ENCODE measurements around the gene BCAN.

Gene BCAN

DNA sequence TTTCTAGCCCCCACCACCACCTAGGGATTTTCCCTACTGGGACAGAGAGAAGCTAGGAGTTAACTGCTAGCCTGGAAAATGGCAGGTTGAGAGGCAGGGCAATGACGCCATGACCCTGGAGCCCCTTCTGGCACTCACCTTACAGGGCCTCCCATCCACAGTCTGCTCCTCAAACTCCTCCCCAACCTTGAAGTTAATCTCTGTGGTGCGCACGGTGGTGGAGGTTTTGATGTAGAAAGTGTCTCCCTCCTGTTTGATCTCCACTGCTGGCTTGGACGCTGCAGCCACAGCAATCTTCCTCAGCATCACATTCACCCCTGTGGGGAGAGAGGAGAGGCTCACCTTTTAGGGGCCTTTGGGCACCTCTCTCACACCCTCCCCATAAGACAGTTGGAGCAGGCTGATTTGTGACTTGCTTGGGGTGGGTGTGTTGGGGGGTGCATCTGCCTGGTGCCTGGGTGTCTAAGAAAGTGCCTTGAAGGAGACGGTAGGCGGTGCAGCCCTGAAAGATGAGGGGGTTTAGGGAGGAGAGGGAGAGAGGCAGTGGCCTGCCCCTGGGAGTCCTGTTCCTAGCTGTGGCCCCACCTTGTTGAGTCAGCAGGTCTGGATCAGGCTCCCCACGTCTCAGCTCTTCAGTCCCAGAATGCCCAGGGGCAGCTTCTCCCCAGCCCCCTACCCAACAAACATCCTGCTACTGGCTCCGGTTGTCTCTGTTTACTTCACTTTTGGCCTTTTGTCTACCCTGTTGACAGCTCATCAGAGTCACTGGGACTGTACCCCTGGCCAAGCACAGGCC is 59.0 kb downstream of the BCAN start:
- peak; percentile 55 for DNase-seq (ENCODE audit: low spot score)

DNA sequence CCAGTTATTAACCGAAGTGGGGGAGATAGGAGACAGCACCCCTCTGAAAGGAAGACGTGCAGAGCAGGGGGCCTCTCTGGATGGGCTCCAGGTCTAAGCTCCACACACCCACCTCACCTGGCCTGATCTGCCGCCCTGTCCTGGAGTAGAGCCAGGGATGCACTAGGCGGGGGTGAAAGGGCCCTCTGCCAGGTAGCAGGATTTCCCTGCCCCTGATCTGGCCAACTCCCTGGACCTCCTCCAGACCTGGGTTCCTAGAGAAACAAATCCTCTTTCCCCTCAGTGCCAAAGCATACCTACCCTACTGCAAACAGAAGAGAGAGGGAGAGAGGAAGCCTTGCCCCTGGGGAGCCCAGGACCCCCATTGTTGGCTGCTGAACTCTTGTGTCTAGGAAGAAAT is 61.4 kb downstream of the BCAN start:
- DNase-seq (ENCODE audit: low spot score), result no peak

DNA sequence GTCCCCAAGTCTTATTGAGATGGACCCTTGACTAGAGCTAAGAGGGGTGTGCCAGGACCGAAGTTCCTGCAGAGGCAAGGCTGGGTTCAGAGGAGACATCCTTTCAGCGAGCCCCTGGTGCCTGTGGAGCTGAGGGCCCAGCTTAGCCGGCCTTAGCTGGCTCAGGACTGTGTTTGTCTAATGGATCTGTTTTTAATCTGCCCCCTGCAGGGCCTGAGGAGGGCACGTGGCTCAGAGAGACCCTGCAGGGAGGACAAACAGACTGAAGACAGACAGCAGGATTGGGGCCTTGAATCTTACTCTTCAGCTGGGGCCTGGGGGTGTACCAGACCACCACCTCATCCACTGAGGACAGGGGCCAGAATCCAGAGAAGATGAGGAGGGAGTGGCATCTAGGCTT is 61.8 kb downstream of the BCAN start:
- no peak for DNase-seq (ENCODE audit: low spot score)

DNA sequence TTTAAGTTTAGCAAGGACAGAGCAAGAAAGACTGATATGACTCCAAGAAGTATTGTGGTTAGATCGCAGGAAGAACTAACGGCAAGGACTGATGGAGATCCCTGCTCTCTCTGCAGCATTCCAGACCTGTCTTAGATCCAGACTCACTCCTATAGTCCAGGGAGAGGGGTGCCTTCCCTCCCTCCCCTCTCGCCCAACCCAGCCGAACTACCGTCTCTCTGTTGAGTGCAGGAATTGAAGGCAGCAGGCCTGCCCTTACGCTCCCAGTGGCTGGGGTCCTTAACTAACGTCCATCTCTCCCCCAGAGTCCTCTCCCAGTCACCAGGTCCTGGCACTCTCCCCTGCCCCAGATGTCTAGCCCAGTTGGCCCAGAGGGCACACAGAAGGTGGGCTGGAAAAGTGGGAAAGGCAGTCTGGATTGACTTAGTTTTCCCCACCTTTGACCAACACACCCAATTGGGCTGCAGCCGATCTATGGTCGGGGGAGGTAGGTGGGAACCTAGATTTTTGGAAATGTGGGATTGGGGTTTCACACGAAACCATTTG is 62.3 kb downstream of the BCAN start:
- no peak for DNase-seq (ENCODE audit: low spot score)

DNA sequence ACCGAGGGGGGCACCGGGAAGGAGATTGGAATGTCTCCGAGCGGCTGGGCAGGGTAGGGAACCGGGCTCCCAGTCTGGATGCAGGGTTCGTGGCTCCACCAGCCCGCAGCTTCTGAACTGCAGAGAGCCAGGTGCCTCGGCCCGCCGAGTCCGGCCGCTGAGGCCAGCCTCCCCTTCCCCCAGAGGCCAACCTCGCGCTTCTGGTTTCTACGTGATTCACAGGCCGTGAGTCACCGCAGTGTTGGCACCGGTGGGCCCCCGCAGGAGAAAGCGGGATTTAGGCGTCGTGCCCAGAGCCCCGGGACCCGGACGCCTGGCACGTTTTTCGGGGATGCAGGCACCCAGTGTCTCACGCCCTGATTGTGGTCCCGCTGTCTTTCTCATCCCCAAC is 63.0 kb downstream of the BCAN start:
- no peak for DNase-seq (ENCODE audit: low spot score)

DNA sequence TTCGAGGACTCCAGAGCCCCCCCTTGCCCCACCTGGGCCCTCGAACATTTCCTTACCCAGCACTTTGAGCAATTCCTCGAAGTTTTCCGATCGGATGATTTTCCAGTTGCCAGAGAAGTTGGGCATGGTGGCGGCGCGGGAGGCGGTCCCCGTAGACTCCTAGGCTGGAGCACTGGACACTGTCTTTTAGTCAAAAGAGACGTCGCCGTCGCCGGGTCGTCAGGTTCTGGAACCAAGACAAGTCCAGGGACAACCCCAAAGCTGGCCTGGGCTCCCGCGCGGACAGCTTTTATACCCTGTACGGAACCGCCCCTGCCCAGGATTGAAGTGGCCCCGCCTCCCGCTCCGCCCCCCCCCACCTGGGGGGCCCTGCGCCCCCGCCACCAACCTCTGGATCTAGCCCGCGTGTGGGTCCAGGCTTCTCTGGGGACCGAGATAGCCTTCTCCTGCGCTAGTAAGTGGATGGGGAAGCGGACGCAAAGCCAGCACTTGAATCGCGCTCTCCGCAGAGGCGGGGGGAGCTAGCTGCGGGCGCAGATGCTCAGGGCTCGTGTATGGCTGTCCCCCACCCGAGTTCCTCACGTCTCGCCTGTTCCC is 63.5 kb downstream of the BCAN start, which contains the start of gene CRABP2:
Gene CRABP2 (minus strand): TSS at position 263 of the 597 bp plus-strand sequence. CDS start 137 bp downstream, at position 126.
- peak; percentile 86 for DNase-seq (ENCODE audit: low spot score)

DNA sequence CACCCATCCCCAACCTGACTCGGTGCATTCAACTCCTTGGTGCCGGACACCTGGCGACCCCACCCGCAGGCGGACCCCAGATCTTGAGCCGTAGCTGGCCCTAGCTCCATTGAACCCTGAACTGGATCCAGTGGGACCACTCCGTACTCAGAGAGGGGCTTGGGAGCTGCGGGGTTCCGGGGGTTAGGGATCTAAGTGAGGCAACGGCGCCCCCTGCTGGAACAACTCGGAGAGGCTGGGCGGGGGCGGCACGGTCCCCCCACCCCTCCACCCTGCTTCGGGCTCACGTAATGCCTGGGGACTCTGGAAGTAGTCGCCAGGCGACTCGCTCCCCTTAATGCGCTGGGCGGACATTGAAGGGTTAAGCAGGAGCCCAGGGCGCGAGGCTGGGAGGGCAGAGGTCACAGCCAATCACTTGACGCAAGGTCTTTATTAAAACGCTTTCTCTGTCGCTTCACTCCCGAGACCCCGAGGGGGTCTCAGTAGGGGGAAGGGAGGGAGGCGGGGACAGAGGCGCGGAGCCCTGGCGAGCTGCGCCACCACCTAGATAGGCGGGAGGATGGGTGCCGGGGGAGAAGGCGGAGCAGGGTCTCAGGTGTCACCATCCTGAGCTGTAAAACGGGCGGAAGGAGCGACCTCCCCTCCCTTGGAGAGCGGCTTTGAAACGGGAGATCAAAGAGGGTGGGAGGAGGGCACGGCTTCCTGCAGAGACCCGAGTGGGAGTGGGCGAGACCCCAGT is 64.2 kb downstream of the BCAN start:
- peak; percentile 92 for DNase-seq (ENCODE audit: low spot score)

DNA sequence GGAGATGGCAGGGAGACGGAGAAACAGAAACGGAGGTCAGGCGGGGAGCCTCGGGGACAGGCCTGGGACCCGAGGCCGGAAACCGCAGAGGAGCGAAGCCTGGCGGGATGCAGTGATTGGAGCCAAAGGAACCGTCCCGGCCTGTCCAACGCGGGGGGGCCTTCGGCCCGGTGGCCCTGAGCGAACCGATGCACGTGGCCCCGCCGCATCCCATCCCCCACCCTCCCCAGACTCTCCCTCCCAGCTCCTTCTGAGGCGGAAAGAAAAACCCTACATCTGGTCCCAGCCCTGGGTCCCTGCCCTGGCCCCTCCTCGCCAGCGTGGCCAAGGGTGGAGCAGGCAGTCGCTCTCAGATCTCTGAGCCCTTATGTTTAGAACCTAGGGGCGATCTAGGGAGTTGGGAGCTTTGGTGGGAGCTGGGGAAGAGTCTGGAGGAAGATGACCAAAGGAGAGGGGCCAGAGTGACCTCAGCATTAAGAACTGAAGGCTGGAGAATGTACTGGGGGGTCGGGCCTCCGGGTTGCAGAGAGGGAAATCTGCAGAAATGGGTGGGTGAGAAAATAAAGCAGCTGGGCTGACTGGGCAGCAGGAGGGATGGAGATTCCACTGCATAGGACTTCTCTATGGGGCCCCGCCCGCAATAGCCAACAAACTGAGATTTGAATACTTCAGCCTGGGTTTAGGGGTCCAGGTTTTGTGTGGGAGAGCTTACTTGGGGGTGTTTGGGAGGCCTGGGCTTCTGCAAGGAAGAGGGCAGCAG is 64.9 kb downstream of the BCAN start:
- DNase-seq (ENCODE audit: low spot score), result peak; percentile 91

DNA sequence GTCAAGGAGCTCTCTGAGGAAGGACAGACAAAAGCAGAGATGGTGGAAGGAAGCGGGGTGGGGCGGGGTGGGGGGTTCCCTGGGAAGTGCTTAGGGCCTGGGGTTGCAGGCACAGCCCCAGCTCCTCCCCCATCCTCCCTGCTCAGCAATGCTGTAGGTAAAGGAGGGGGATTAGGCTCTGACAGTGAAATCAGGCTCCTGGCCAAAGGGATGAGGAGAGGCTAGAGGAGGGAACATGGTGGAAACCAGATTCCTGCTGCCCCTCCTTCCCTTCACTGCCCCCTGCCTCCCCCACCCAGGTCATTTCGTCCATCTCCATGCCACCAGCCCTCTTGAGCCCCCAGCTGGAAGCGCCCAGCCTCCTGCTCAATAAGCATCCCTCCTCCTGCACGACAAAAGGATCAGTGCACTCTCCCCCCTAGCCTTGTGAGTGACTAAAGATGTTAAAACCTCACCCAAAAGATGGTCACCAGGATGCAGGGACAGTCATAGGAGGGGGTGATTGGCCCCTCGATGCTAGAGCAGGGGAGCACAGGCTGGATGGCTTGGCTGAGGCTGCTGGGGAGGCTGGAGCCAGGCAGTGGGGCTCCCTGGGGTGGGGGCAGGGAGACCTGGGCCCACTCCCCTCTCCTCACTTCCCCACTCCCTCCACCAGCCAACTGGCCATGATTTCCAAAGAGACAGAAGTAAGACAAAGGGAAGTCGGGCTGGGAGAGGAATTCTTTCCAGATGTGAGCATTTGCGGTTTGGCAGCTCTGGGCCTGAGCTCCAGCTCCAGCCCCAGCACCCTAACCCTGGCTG is 65.7 kb downstream of the BCAN start:
- peak; percentile 79 for DNase-seq (ENCODE audit: low spot score)

DNA sequence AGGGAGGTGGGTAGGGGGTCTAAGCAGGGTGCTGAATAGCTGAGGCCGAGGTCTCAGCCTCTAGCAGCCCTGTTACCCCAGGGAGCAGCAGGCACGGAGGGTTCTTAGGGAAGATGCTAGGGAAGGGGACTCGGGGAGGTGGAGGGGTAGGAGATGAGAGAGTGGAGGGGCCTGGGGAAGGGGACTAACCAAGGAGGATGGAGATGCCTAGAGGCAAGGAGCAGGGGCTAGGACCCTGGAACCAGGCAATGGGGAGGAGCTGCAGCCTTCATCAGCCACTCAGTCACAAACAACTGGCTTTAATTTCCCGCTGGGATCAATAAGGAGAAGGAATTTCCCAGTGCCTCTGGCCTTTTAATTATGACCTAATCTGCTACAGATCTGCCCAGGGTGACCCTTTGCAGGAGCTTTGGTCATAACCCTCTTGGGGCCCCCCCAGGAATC is 66.3 kb downstream of the BCAN start:
- no peak for DNase-seq (ENCODE audit: low spot score)

DNA sequence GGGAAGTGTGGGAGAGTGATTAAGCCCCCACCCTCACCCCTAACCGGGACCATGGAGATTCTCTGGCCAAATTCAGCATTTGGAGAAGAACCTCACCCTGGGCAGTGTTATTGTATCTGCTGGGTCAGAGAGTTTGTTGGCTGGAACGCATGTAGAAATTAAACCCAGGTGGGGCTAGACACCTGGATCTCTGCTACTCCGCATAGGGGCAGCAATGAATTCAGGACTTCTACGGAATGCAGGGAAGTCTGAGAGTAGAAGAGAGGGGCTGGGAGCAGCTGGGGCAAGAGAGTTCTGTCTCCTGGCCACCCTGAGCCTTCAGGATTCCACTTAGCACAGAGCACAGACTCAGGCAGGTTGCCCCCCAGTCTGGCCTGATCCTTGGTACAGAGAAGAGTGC is 67.1 kb downstream of the BCAN start:
- DNase-seq (ENCODE audit: low spot score), result no peak

All from left forelimb (tissue), 1 donor.